ENCODE results near the gene LYG2.

- TF ChIP-seq CTCF (IDR thresholded peaks at IDR 0.05; ENCODE audit: poor library complexity) (no peak), EZH2 (IDR thresholded peaks at IDR 0.05; ENCODE audit: borderline replicate concordance) (no peak), EZH2phosphoT487 (IDR thresholded peaks at IDR 0.05; ENCODE audit: low read depth, severe bottlenecking, unreplicated experiment) (no peak)
These were observed 55.2 kb downstream of the LYG2 start for GRCh38 chr2:99200076-99200800.

Data from hepatocyte (in vitro differentiated cells).